Activated naive CD4-positive, alpha-beta T cell treated with anti-CD3 and anti-CD28 coated beads, Interleukin-2, amount 50 U/mL, for 72 hours (primary cell): Measurements from ENCODE around the gene CIRBP. TPM values are rescaled to one million over a fixed set of nuclear protein-coding genes. Genes with fewer than 3 reads are reported as not detected.
A peak's percentile ranks its signal among the peaks of the same experiment; 100 is the strongest.

ENCODE experiments used
- ATAC-seq, 2 donors: fragments of 150-1000 bp; cut with Tn5 transposase; 2 replicates each; pipeline ENCODE4 v1.10.0; 2021; ENCODE audit warnings: mild to moderate bottlenecking in 2 of 2, moderate library complexity in 2 of 2
- DNase-seq, 2 donors: peaks; one replicate each; pipeline ENCODE4 v3.0.0; 2021 to 2022; ENCODE audit warnings: low spot score in 2 of 2
- H3K27ac Mint-ChIP-seq, 2 donors: one replicate each; pipeline ENCODE4 v1.8.0; 2022; ENCODE audit warnings: mild to moderate bottlenecking in 2 of 2, mixed read lengths in 2 of 2
- H3K36me3 Mint-ChIP-seq, 2 donors: one replicate each; pipeline ENCODE4 v1.8.0; 2022; ENCODE audit warnings: mixed read lengths in 2 of 2
- H3K9me3 Mint-ChIP-seq, 2 donors: one replicate each; pipeline ENCODE4 v1.8.0; 2022; ENCODE audit warnings: mixed read lengths in 2 of 2
- total RNA-seq, 2 donors: library from RNA; stranded (reverse); gene quantifications; one replicate each; pipeline ENCODE4 v1.2.3, GENCODE V29; 2022

The CIRBP gene
- 100 to 1,000 TPM; 148 to 157 TPM for total RNA-seq

DNA sequence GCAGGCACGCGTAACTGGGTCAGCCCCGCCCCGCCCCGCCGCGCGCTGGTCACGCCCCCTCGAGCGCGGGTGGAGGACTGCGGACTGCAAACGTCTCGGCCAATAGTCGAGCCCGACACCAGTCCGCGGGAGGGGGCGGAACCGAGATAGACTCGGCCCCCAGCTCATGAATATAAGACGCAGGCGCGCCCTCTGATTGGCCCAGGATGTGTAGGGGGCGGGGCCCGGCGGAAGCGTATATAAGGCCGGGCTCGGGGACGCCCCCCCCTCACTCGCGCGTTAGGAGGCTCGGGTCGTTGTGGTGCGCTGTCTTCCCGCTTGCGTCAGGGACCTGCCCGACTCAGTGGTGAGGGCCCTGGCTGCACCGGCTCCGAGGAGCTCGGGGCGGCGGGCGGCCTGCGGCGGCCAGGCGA lies at the start of gene CIRBP:
CIRBP (plus strand) TSS at position 268 of the 413 bp plus-strand sequence. CDS start 1,602 bp downstream, outside the sequence.
- ATAC-seq (peak; percentile 78 to 82), DNase-seq (peak; percentile 99 to 100)
- Mint-ChIP-seq H3K36me3 (peaks cover 34 to 37% of the 10 kb centered on the region in 2 donors), H3K27ac (peak within 1 kb of the TSS; percentile 95 to 99), H3K9me3 (no peaks in the 10 kb centered on the region)

GRCh38 chr19:1219786-1220476 lies 49.2 kb upstream of the CIRBP start:
- H3K9me3 Mint-ChIP-seq = no peaks in the 10 kb centered on the region
- ATAC-seq (no peak), DNase-seq (no peak)
- H3K27ac Mint-ChIP-seq = no peak overlapping the region
- no peaks in the 10 kb centered on the region for H3K36me3 Mint-ChIP-seq

- ATAC-seq = no peak
- no peak for DNase-seq
- no peaks in the 10 kb centered on the region for H3K36me3 Mint-ChIP-seq
- H3K9me3 Mint-ChIP-seq = no peaks in the 10 kb centered on the region
- H3K27ac Mint-ChIP-seq = no peak overlapping the region
Measured at GRCh38 chr19:1220477-1220930, 48.6 kb upstream of the CIRBP start.

DNA sequence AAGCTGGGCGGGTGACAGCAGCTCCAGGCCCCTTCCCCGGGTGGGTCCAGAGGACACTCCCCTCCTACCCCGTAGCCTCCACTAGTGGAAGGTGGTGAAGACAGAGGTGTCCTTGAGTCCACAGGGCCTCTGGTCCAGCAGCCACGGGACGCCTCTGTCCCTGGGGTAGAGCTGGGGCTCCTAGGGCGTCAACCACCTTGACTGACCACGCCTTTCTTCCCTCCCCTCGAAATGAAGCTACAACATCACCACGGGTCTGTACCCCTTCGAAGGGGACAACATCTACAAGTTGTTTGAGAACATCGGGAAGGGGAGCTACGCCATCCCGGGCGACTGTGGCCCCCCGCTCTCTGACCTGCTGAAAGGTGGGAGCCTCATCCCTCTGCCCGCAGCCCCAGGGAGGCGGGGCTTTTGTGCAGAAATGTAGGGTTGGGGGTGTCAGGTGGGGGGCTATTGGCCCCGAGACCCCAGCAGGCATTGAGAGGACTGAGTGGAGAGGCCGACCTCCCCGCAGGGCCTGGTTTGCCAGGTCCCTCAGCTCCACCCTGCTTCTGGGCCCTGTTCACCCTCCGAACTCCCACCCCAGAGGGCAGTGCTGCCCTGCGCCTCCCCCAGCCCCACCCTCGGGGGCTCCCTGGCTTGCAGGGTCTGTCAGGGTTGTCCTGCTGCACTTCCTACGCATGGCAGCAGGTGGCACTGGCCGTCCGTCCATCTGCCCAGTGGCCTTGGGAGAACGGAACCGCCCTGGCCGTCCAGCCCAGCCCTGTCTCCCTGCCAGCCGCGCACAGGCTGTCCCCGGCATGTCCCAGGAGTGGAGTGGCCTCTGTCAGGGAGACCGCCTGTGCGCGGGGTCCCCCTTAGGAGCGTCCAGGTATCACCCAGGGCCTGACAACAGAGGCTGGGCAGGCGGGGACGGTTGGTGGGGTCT lies 47.9 kb upstream of the CIRBP start:
- ATAC-seq = no peak

GRCh38 chr19:1221904-1222255 lies 47.3 kb upstream of the CIRBP start:
- ATAC-seq (no peak), DNase-seq (no peak)
- H3K9me3 Mint-ChIP-seq = no peaks in the 10 kb centered on the region
- no peak overlapping the region for H3K27ac Mint-ChIP-seq
- H3K36me3 Mint-ChIP-seq = no peaks in the 10 kb centered on the region

More for the DNA sequence above, 47.9 kb upstream of the CIRBP start:
- no peaks in the 10 kb centered on the region for H3K36me3 Mint-ChIP-seq
- H3K27ac Mint-ChIP-seq = no peak overlapping the region
- no peaks in the 10 kb centered on the region for H3K9me3 Mint-ChIP-seq
- no peak for DNase-seq

GRCh38 chr19:1222394-1222793 lies 46.7 kb upstream of the CIRBP start:
- ATAC-seq = no peak
- H3K27ac Mint-ChIP-seq = no peak overlapping the region
- H3K9me3 Mint-ChIP-seq = no peaks in the 10 kb centered on the region
- DNase-seq = no peak
- H3K36me3 Mint-ChIP-seq = no peaks in the 10 kb centered on the region

- no peaks in the 10 kb centered on the region for H3K36me3 Mint-ChIP-seq
- DNase-seq (no peak), ATAC-seq (peak; percentile 15 to 54)
- no peak overlapping the region for H3K27ac Mint-ChIP-seq
- no peaks in the 10 kb centered on the region for H3K9me3 Mint-ChIP-seq
Measured at GRCh38 chr19:1223018-1223855, 45.9 kb upstream of the CIRBP start.

DNA sequence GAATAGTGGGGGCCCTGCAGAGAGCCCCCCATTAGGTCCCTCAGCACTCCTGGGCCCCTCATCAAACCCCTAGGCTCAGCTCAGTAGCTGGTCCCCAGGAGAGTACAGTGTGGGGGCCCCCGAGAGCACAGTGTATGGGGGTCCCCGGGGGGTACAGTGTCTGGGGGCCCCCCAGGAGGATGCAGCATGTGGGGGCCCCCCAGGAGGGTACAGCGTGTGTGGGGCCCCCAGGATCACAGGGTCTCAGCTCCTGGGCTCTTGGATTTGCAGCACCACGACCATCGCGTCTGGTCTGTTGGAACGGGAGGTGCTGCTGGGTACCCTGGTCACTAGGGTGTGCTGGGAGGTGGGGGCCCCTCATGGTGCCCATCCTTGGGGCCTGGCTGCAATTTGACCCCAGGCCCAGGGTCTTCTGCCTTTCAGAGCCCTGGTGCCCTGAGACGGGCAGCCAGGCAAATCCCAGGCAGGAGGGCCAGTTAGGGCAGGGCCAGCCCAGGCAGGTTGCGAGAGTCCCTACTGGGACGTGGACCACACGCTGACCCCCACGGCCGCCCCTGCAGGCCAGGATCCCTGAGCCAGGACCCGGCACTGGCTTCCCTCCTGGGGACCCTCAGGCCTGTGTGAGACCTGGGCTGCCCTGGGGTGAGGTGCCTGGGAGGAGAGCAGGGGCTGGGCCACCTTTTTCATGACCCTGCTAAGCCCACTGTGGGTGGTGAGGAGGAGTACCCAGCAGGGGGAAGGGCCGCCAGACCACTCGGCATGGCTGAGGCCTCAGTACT lies 44.9 kb upstream of the CIRBP start:
- Mint-ChIP-seq H3K9me3 (no peaks in the 10 kb centered on the region), H3K27ac (no peak overlapping the region), H3K36me3 (no peaks in the 10 kb centered on the region)
- no peak for ATAC-seq
- DNase-seq = no peak

GRCh38 chr19:1224847-1225246 lies 44.3 kb upstream of the CIRBP start:
- DNase-seq = no peak
- no peak for ATAC-seq
- no peaks in the 10 kb centered on the region for H3K9me3 Mint-ChIP-seq
- H3K27ac Mint-ChIP-seq = no peak overlapping the region
- no peaks in the 10 kb centered on the region for H3K36me3 Mint-ChIP-seq

GRCh38 chr19:1225440-1226226 lies 43.5 kb upstream of the CIRBP start:
- Mint-ChIP-seq H3K36me3 (no peaks in the 10 kb centered on the region), H3K27ac (no peak overlapping the region), H3K9me3 (no peaks in the 10 kb centered on the region)
- DNase-seq (no peak), ATAC-seq (no peak)

GRCh38 chr19:1226227-1226518 lies 43.0 kb upstream of the CIRBP start:
- ATAC-seq (no peak), DNase-seq (no peak)
- Mint-ChIP-seq H3K9me3 (no peaks in the 10 kb centered on the region), H3K27ac (no peak overlapping the region), H3K36me3 (no peaks in the 10 kb centered on the region)

GRCh38 chr19:1226522-1227303 lies 42.4 kb upstream of the CIRBP start:
- DNase-seq (no peak), ATAC-seq (no peak)
- Mint-ChIP-seq H3K9me3 (no peaks in the 10 kb centered on the region), H3K36me3 (no peaks in the 10 kb centered on the region), H3K27ac (no peak overlapping the region)

GRCh38 chr19:1227304-1228054 lies 41.7 kb upstream of the CIRBP start:
- ATAC-seq (no peak), DNase-seq (no peak)
- H3K36me3 Mint-ChIP-seq = no peaks in the 10 kb centered on the region
- H3K9me3 Mint-ChIP-seq = no peaks in the 10 kb centered on the region
- H3K27ac Mint-ChIP-seq = no peak overlapping the region

GRCh38 chr19:1228161-1228957 lies 40.8 kb upstream of the CIRBP start:
- Mint-ChIP-seq H3K36me3 (no peaks in the 10 kb centered on the region), H3K27ac (no peak overlapping the region), H3K9me3 (no peaks in the 10 kb centered on the region)
- DNase-seq (no peak), ATAC-seq (no peak)
